K562 (cell line): ENCODE measurements around the gene TPGS1. TPM values are rescaled to one million over a fixed set of nuclear protein-coding genes. Genes with fewer than 3 reads are reported as not detected.

ENCODE experiments used
- ATF7 ChIP-seq: fragments of 450-650 bp; IDR thresholded peaks from 2 replicates; pipeline ENCODE4 v1.7.1; 2014; ENCODE audit warnings: mild to moderate bottlenecking, moderate library complexity
- BACH1 ChIP-seq: fragments of 200-800 bp; sonication (Bioruptor generic); IDR thresholded peaks from 2 replicates; pipeline ENCODE4 v1.6.1; 2016; ENCODE audit warnings: missing genetic modification characterization, missing compliant biosample characterization
- CHD7 ChIP-seq: fragments of 200-600 bp; sonication (generic); IDR thresholded peaks from one replicate; pipeline ENCODE4 v1.6.1; 2012; ENCODE audit warnings: mild to moderate bottlenecking, low read depth, low read length, inconsistent platforms
- DLX4 ChIP-seq: fragments of 250-450 bp; sonication (Bioruptor Pico); IDR thresholded peaks from 2 replicates; pipeline ENCODE4 v1.6.1; 2021; ENCODE audit warnings: mild to moderate bottlenecking
- FOXK1 ChIP-seq: sonication (generic); formaldehyde crosslinking; IDR thresholded peaks from 2 replicates; pipeline ENCODE4 v1.8.0; 2022; ENCODE audit warnings: missing genetic modification reagents, mild to moderate bottlenecking, borderline replicate concordance
- JUN ChIP-seq, 2 experiments: sonication (generic) in 1 of 2; formaldehyde crosslinking in 1 of 2; IDR thresholded peaks; 2 replicates each; pipeline versions ENCODE4 v1.6.1 to v1.8.0; 2012 to 2022; ENCODE audit warnings: borderline replicate concordance in 2 of 2, mild to moderate bottlenecking in 2 of 2, improper control_type of control experiment in 1 of 2, low read depth in 1 of 2, low read length in 1 of 2, missing genetic modification reagents in 1 of 2
- MBD1 ChIP-seq: fragments of 250-450 bp; sonication (Bioruptor Pico); IDR thresholded peaks from 2 replicates; pipeline ENCODE4 v1.8.0; 2022; ENCODE audit warnings: inconsistent platforms
- NR4A1 ChIP-seq, 2 experiments: fragments of 250-450 bp in 1 of 2; fragments of 450-650 bp in 1 of 2; sonication (Bioruptor Pico) in 1 of 2; IDR thresholded peaks; 2 replicates each; pipeline versions ENCODE4 v1.4.0 to v1.6.1; 2016 to 2020; ENCODE audit warnings: mild to moderate bottlenecking in 2 of 2, missing compliant biosample characterization in 1 of 2, missing genetic modification characterization in 1 of 2, moderate library complexity in 1 of 2
- RFX7 ChIP-seq: fragments of 250-450 bp; sonication (Bioruptor Pico); IDR thresholded peaks from 2 replicates; pipeline ENCODE4 v1.5.1; 2021; ENCODE audit warnings: mild to moderate bottlenecking
- SETDB1 ChIP-seq: IDR thresholded peaks from one replicate; pipeline ENCODE4 v1.6.1; 2012; ENCODE audit warnings: low read length, control low read depth, inconsistent platforms
- SIX5 ChIP-seq, 2 experiments: IDR thresholded peaks; 2 replicates each; pipeline ENCODE4 v1.6.1; 2011; ENCODE audit warnings: low read length in 2 of 2, borderline replicate concordance in 1 of 2, low read depth in 1 of 2, mild to moderate bottlenecking in 1 of 2, moderate library complexity in 1 of 2; ENCODE audit not compliant: insufficient read depth in 1 of 2
- TCF7L2 ChIP-seq: fragments of 150-350 bp; IDR thresholded peaks from 2 replicates; pipeline ENCODE4 v1.6.1; 2016; ENCODE audit warnings: low read depth, mild to moderate bottlenecking, low read length, moderate library complexity
- ZNF436 ChIP-seq: fragments of 250-450, 450-650 bp; sonication (Bioruptor Pico); formaldehyde crosslinking; IDR thresholded peaks from 2 replicates; pipeline ENCODE4 v1.7.0; 2020; ENCODE audit warnings: mild to moderate bottlenecking
- polyA plus RNA-seq, 8 experiments: library from polyadenylated mRNA; depleted of rRNA in 4 of 8; stranded (reverse) in 5 of 8; unstranded in 3 of 8; fragments of >200 nt; fragmentation: Nextera tagmentation in 2 of 8; fragmentation: Illumina TruSeq in 1 of 8; extraction: Ambion mirVana in 2 of 8; extraction: Trizol in 1 of 8; gene quantifications; 2 replicates each; pipeline versions ENCODE4 v1.2.1 to v1.2.3, GENCODE V29; 2011 to 2014; ENCODE audit warnings: inconsistent platforms in 1 of 8, missing spikeins in 1 of 8
- total RNA-seq, 7 experiments: library from RNA; depleted of rRNA in 6 of 7; stranded (reverse); fragments of >200 nt in 6 of 7; fragmentation: Illumina TruSeq in 2 of 7; extraction: Trizol in 2 of 7; gene quantifications; 2 replicates each; pipeline versions ENCODE4 v1.2.1 to v1.2.3, GENCODE V29; 2011 to 2021; ENCODE audit warnings: low replicate concordance in 1 of 7

Gene TPGS1
- total and polyA plus RNA-seq, 9 of the 15 experiments (the other 6 are each of a cell fraction or from before 2014, with no cell fraction given), result 0.30 to 31.6 (median 1.2) TPM; not detected in 2

GRCh38 chr19:491146-491741, 16.1 kb upstream of the TPGS1 start (continued):
- no peak for TF ChIP-seq CHD7
- no peak for TF ChIP-seq TCF7L2
- TF ChIP-seq DLX4 (CRISPR knock-in tag), result no peak
- no peak for TF ChIP-seq ZNF436 (CRISPR knock-in tag)
- TF ChIP-seq RFX7 (CRISPR knock-in tag), result no peak
- no peak for TF ChIP-seq SIX5 (IDR thresholded peaks at IDR 0.05; ENCODE audit: borderline replicate concordance in 1 of 2, insufficient read depth in 1 of 2, low read depth in 1 of 2, low read length in 2 of 2)
- no peak for TF ChIP-seq ATF7
- TF ChIP-seq JUN (IDR thresholded peaks at IDR 0.05; ENCODE audit: borderline replicate concordance, low read depth, low read length), result no peak
- TF ChIP-seq JUN (CRISPR knock-in tag; IDR thresholded peaks at IDR 0.05; ENCODE audit: borderline replicate concordance), result no peak
- no peak for TF ChIP-seq SETDB1
- TF ChIP-seq MBD1 (CRISPR knock-in tag), result peak; percentile 59; the same call in 1 of the 2 replicates
- peak; percentile 37; the same call in 1 of the 2 replicates for TF ChIP-seq FOXK1 (CRISPR knock-in tag)
- TF ChIP-seq BACH1, result no peak
- no peak for TF ChIP-seq NR4A1 (CRISPR knock-in tag; IDR thresholded peaks at IDR 0.05)
- no peak for TF ChIP-seq NR4A1 (tag; IDR thresholded peaks at IDR 0.05)
